ENCODE results near the gene TNC. TPM values are rescaled to one million over a fixed set of nuclear protein-coding genes. Genes with fewer than 3 reads are reported as not detected.

TNC gene
- total and polyA plus RNA-seq, 11 donors: 0.53 to 98.7 (median 6.9) TPM

GRCh38 chr9:115079156-115079555 lies 38.8 kb downstream of the TNC start:
- no peak for ATAC-seq
- WGBS, 4 donors: 68 to 86% (median 79%) methylated on average over 3 of the region's 3 CpGs
- Histone ChIP-seq H3K27ac (peak overlapping the region in 1 of 12 donors; percentile 63), H3K27me3 (no peaks in the 10 kb centered on the region), H3K9me3 (no peaks in the 10 kb centered on the region), H3K36me3 (no peaks in the 10 kb centered on the region), H3K4me1 (no peaks in the 10 kb centered on the region), H3K4me3 (no peak overlapping the region)
- TF ChIP-seq POLR2A (IDR thresholded peaks at IDR 0.05) (no peak), CTCF (IDR thresholded peaks at IDR 0.05) (no peak)
- no peak for DNase-seq
- intact Hi-C loops (cut with DNase I): no loop called here

DNA sequence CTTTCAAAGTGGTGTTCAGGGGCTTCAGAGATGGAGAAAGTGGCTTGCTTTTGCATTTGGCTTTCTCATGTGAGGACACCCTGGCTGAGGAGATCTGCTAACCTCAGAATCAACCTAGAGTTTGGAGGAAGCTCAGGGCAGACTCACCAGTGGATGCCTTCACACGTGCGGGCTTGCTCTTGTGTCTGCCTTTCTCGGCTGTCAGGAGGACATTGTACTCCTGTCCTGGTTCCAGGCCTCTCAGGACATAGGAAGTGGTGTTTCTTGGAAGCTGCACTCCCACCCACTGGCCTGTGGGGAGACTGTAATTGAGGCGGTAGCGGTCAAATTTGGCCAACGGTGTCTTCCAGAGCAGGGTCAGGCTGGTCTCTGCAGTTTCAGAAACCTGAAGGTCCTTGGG lies 44.5 kb downstream of the TNC start:
- H3K27me3 ChIP-seq: peaks cover 0 to 6% (median 0%) of the 10 kb centered on the region in 9 donors
- no peak for DNase-seq
- H3K4me3 ChIP-seq: no peak overlapping the region
- ATAC-seq: no peak
- no peaks in the 10 kb centered on the region for H3K9me3 ChIP-seq
- WGBS, 4 donors: 75 to 88% (median 83%) methylated on average over 4 to 6 of the region's 6 CpGs
- H3K4me1 ChIP-seq: no peaks in the 10 kb centered on the region
- H3K27ac ChIP-seq: peak overlapping the region in 1 of 12 donors; percentile 79
- TF ChIP-seq POLR2A (IDR thresholded peaks at IDR 0.05) (no peak), CTCF (IDR thresholded peaks at IDR 0.05) (no peak)
- H3K36me3 ChIP-seq: no peaks in the 10 kb centered on the region
- intact Hi-C loops (cut with DNase I): no loop called here

DNA sequence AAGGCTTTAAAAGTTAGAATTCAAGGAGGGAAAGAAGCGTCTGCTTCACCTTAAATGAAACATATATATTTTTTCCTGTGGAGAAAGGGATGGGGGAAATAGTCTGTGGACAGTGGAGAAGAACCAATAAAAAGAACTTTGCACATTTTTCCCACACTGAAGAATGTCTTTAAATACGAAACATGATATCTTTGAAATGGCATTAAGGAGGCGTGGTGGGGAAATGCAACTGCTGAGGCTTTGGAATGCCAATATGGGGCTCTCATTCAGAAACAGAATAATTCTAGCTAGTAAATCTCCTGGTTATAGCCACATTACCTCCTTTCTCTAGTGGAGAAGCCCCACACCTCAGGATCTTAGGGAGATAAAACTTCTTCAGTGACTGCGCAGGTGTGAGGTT lies 46.8 kb downstream of the TNC start:
- DNase-seq (no peak), ATAC-seq (no peak)
- TF ChIP-seq POLR2A (IDR thresholded peaks at IDR 0.05) (no peak), CTCF (IDR thresholded peaks at IDR 0.05) (no peak)
- Histone ChIP-seq H3K4me1 (no peaks in the 10 kb centered on the region), H3K27me3 (peaks cover 0 to 6% (median 0%) of the 10 kb centered on the region in 9 donors), H3K27ac (peak overlapping the region in 1 of 12 donors; percentile 79), H3K9me3 (no peaks in the 10 kb centered on the region), H3K4me3 (no peak overlapping the region), H3K36me3 (no peaks in the 10 kb centered on the region)
- intact Hi-C loops (cut with DNase I): no loop called here
- WGBS, 4 donors: 74 to 89% (median 82%) methylated on average over 4 of the region's 4 CpGs

GRCh38 chr9:115069771-115070170 lies 48.2 kb downstream of the TNC start:
- WGBS, 4 donors: 71 to 96% (median 83%) methylated on average over 1 of the region's 1 CpG
- H3K4me3 ChIP-seq: no peak overlapping the region
- H3K36me3 ChIP-seq: no peaks in the 10 kb centered on the region
- H3K27me3 ChIP-seq: peaks cover 0 to 6% (median 0%) of the 10 kb centered on the region in 9 donors
- H3K4me1 ChIP-seq: no peaks in the 10 kb centered on the region
- no peaks in the 10 kb centered on the region for H3K9me3 ChIP-seq
- TF ChIP-seq POLR2A (IDR thresholded peaks at IDR 0.05) (no peak), CTCF (IDR thresholded peaks at IDR 0.05) (no peak)
- H3K27ac ChIP-seq: peak overlapping the region in 1 of 12 donors; percentile 79
- no peak for DNase-seq
- intact Hi-C loops (cut with DNase I): no loop called here
- ATAC-seq: no peak

Data from heart left ventricle (tissue), 16 donors.